Measurements from ENCODE around the gene LACTB.

Gene LACTB

GRCh38 chr15:63075984-63076713 is 45.5 kb upstream of the LACTB start:
- POLR2A ChIA-PET: no interaction called here
- CTCF ChIA-PET: no interaction called here
- DNase-seq (ENCODE audit: extremely low spot score): no peak
- no peak for TF ChIP-seq L3MBTL2 (conservative IDR thresholded peaks at IDR 0.05)
- TF ChIP-seq PKNOX1 (IDR thresholded peaks at IDR 0.05): no peak
- no peak for TF ChIP-seq BHLHE40 (IDR thresholded peaks at IDR 0.05; ENCODE audit: borderline replicate concordance)
- no peak for TF ChIP-seq LEF1 (IDR thresholded peaks at IDR 0.05; ENCODE audit: borderline replicate concordance)
- no peak for TF ChIP-seq ARNT (IDR thresholded peaks at IDR 0.05)
- no peak for TF ChIP-seq ZNF384 (IDR thresholded peaks at IDR 0.05)
- no peak for TF ChIP-seq CTBP1 (IDR thresholded peaks at IDR 0.05; ENCODE audit: borderline replicate concordance)
- TF ChIP-seq SUZ12 (IDR thresholded peaks at IDR 0.05): no peak
- TF ChIP-seq NFRKB (IDR thresholded peaks at IDR 0.05): no peak
- no peak for TF ChIP-seq ELF4 (IDR thresholded peaks at IDR 0.05)
- TF ChIP-seq TARDBP (IDR thresholded peaks at IDR 0.05): no peak
- no peak for TF ChIP-seq SP1 (IDR thresholded peaks at IDR 0.05)

GRCh38 chr15:63076714-63077046 is 45.0 kb upstream of the LACTB start:
- TF ChIP-seq FOXA1 (IDR thresholded peaks at IDR 0.05) (no peak), ARNT (IDR thresholded peaks at IDR 0.05) (no peak), HDGF (IDR thresholded peaks at IDR 0.05; ENCODE audit: borderline replicate concordance) (no peak), LEF1 (IDR thresholded peaks at IDR 0.05; ENCODE audit: borderline replicate concordance) (no peak), SP1 (IDR thresholded peaks at IDR 0.05) (no peak), TARDBP (IDR thresholded peaks at IDR 0.05) (no peak), SUZ12 (IDR thresholded peaks at IDR 0.05) (no peak), FOXM1 (IDR thresholded peaks at IDR 0.05; ENCODE audit: borderline replicate concordance) (no peak), ELF4 (IDR thresholded peaks at IDR 0.05) (no peak), L3MBTL2 (conservative IDR thresholded peaks at IDR 0.05) (no peak), CTBP1 (IDR thresholded peaks at IDR 0.05; ENCODE audit: borderline replicate concordance) (no peak), NFRKB (IDR thresholded peaks at IDR 0.05) (no peak), PKNOX1 (IDR thresholded peaks at IDR 0.05) (no peak), FOXK2 (IDR thresholded peaks at IDR 0.05) (no peak), ZNF384 (IDR thresholded peaks at IDR 0.05) (no peak), BHLHE40 (IDR thresholded peaks at IDR 0.05; ENCODE audit: borderline replicate concordance) (no peak)
- ChIA-PET POLR2A (no interaction called here), CTCF (no interaction called here)
- no peak for DNase-seq (ENCODE audit: extremely low spot score)

- no peak for TF ChIP-seq FOXM1 (IDR thresholded peaks at IDR 0.05; ENCODE audit: borderline replicate concordance)
- no peak for TF ChIP-seq BHLHE40 (IDR thresholded peaks at IDR 0.05; ENCODE audit: borderline replicate concordance)
- TF ChIP-seq FOXK2 (IDR thresholded peaks at IDR 0.05): no peak
- TF ChIP-seq HDGF (IDR thresholded peaks at IDR 0.05; ENCODE audit: borderline replicate concordance): no peak
- no peak for TF ChIP-seq ELF4 (IDR thresholded peaks at IDR 0.05)
- no peak for TF ChIP-seq ZNF384 (IDR thresholded peaks at IDR 0.05)
- no peak for TF ChIP-seq NFRKB (IDR thresholded peaks at IDR 0.05)
- no peak for TF ChIP-seq TARDBP (IDR thresholded peaks at IDR 0.05)
- no peak for TF ChIP-seq LEF1 (IDR thresholded peaks at IDR 0.05; ENCODE audit: borderline replicate concordance)
- TF ChIP-seq PKNOX1 (IDR thresholded peaks at IDR 0.05): no peak
- no peak for TF ChIP-seq SP1 (IDR thresholded peaks at IDR 0.05)
- TF ChIP-seq FOXA1 (IDR thresholded peaks at IDR 0.05): no peak
- no peak for TF ChIP-seq L3MBTL2 (conservative IDR thresholded peaks at IDR 0.05)
- no peak for TF ChIP-seq SUZ12 (IDR thresholded peaks at IDR 0.05)
- no peak for TF ChIP-seq ARNT (IDR thresholded peaks at IDR 0.05)
- ChIA-PET POLR2A (no interaction called here), CTCF (interaction anchor here (0.7 kb wide), 1 partner anchor 34 kb away, joined by 3 read pairs; no protein-coding TSS in a partner anchor)
- DNase-seq (ENCODE audit: extremely low spot score): no peak
Measured at GRCh38 chr15:63077952-63078351, 43.7 kb upstream of the LACTB start.

- no peak for TF ChIP-seq SP1 (IDR thresholded peaks at IDR 0.05)
- TF ChIP-seq CTBP1 (IDR thresholded peaks at IDR 0.05; ENCODE audit: borderline replicate concordance): no peak
- TF ChIP-seq FOXA1 (IDR thresholded peaks at IDR 0.05): no peak
- TF ChIP-seq SUZ12 (IDR thresholded peaks at IDR 0.05): no peak
- TF ChIP-seq ELF4 (IDR thresholded peaks at IDR 0.05): no peak
- no peak for TF ChIP-seq PKNOX1 (IDR thresholded peaks at IDR 0.05)
- TF ChIP-seq FOXM1 (IDR thresholded peaks at IDR 0.05; ENCODE audit: borderline replicate concordance): no peak
- POLR2A ChIA-PET: no interaction called here
- CTCF ChIA-PET: interaction anchor here (2.3 kb wide), 1 partner anchor 32 kb away, joined by 6 read pairs; no protein-coding TSS in a partner anchor
- no peak for DNase-seq (ENCODE audit: extremely low spot score)
Measured at GRCh38 chr15:63079947-63080626, 41.6 kb upstream of the LACTB start.

- TF ChIP-seq FOXM1 (IDR thresholded peaks at IDR 0.05; ENCODE audit: borderline replicate concordance) (no peak), LEF1 (IDR thresholded peaks at IDR 0.05; ENCODE audit: borderline replicate concordance) (no peak), TARDBP (IDR thresholded peaks at IDR 0.05) (no peak), HDGF (IDR thresholded peaks at IDR 0.05; ENCODE audit: borderline replicate concordance) (no peak)
- ChIA-PET POLR2A (no interaction called here), CTCF (interaction anchor here (2.3 kb wide), 1 partner anchor 33 kb away, joined by 6 read pairs; no protein-coding TSS in a partner anchor)
- DNase-seq (ENCODE audit: extremely low spot score): no peak
Measured at GRCh38 chr15:63080634-63081250, 40.9 kb upstream of the LACTB start.
